ENCODE results near the gene DIRAS3.
"Not testable (repeated sequence)": the region's sequence is repeated elsewhere in the genome, so short reads cannot be mapped to it uniquely, and the experiment has no call there.

The DIRAS3 gene, protein sequence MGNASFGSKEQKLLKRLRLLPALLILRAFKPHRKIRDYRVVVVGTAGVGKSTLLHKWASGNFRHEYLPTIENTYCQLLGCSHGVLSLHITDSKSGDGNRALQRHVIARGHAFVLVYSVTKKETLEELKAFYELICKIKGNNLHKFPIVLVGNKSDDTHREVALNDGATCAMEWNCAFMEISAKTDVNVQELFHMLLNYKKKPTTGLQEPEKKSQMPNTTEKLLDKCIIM

DNA sequence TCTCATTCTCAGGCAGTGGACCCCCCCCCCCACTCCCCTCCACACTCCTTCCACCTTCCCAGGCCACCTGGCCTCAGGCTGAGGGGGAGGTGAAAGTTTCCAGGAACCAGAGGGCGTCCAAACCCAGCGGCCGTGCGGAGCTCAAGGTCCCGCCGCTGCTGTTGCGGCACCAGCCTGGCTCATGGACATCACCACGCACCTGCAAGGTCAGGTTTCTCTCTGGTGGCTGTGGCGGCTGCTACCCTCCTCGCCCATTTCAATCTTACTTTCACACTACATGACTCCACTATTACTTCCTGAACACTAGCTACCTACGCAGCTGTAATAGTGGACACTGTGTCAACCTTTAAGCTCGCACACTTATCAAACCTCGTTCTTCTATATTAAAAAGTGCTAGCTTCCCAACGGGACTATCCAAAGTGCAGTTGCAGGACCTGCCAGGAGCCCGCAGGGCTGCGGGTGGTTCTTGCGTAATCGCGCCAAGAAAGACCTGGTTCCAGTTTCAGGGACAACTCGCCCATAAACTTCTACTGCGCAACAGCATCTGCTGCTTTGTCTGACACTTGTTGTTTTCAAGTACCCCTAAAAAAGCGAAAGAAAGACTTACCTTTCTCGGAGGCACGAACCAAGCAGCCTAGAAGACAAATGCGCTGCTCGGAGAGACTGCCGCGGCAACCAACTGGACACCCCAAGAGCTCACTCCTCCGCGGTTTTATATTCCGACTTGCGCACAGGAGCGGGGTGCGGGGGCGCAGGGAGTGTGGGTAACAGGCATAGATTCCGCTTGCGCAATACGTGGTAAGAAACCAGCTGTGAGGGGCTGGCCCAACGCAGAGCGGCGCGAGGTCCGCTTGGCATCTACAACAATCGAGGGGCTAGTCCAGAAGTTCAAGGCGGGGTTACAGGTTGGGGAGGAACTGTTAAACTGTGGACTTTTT, at the start of gene DIRAS3:
Gene DIRAS3 (minus strand): TSS at position 687 of the 938 bp plus-strand sequence. CDS start 3,330 bp downstream, outside the sequence.
- no peak for DNase-seq

DNA sequence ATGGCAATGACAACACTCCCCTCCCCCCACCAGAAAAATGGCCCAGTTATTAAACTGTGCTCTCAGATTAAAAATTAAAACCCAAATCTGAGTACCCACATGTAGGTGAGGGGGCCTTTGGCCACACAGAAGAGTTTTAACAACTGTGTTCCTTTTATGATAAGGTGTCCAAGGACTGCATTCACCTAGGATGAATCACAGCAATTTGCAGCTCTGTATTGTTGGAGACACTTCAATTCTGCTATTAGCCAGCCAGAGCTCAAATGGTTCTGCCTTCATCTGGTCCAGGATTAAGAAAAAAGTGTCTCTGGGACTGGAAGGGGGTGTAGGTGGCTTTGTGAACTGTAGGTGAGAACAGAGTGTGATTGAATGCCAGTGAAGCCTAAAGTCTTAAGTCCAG, 43.3 kb upstream of the DIRAS3 start:
- no peak for DNase-seq

DNA sequence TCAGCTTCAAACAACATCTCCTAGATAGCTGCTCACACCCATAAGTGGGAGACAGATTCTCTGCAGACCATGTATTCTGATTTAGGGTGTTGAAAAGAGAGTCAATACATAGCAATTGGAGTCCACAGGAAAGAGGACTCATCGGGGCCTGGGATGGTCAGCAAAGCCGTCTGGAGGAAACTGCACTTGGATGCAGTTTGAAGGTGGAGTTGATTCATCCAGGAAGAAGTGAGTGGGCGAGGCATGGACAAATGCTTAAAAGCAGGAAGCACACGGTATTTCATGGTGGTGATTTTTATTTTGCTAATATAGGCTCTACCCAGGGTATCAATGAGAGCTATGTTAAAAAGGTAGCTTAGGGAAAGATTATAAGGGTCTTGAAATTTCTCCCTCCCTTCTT, 36.8 kb upstream of the DIRAS3 start:
- DNase-seq, result no peak

DNA sequence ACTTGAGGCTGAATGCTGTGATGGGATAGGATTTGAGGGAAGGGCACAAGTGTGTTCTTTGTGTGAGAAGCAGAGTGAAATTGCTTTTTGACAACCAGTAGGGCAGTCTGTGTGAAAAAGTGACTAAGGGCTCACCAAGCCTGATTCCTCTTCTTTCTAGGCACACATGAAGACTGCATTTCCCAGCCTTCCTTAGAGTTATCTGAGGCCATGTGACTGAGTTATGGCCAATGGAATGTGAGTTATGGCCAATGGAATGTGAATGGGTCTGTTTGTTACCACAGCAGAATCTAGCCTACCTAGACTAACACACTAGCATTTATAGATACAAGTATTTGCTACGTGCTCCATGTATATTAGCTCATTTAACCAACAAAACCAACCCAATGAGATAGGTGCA, 35.3 kb upstream of the DIRAS3 start:
- DNase-seq, result no peak

DNA sequence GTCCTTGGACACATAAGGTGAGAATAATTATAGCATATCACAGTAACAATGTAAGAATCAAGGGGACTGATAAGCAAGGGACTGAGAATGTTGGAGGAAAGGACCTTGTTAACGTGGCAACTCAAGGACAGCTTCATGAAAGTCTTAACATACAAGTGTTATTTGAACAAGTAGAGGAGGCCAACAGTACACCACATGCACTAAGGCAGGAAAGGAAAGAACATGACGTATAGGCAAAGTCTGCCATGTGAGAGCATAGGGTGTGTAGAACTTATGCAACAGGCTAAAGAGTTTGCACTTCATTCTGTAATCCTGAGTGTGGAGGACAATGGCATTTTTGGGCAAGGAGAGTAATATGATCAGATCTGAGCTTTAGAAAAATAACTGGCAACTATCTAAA, 33.3 kb upstream of the DIRAS3 start:
- no peak for DNase-seq

DNA sequence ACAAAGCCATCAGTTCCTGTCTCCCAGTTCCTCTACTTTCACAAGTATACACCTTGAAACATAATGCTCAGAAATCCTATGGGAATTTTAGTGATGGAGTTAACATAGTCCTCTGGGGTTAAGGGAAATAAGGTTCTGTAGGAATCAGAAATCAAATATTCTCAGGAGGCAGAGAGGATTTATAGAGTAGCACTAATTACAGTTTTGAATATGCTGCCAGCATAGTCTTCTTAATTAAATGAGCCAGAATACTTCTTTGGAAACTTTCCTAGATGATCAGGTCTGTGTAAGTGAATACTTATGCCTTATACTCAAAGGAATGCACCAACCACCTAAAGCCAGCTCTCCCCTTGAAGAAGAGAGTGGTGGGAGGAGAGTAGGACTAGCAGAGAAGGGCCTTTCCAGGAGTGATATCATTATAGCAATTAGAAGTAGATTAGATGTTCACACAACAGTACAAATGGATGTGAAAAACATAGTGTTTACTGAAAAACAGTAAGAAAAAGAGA, 31.4 kb upstream of the DIRAS3 start:
- no peak for DNase-seq

DNA sequence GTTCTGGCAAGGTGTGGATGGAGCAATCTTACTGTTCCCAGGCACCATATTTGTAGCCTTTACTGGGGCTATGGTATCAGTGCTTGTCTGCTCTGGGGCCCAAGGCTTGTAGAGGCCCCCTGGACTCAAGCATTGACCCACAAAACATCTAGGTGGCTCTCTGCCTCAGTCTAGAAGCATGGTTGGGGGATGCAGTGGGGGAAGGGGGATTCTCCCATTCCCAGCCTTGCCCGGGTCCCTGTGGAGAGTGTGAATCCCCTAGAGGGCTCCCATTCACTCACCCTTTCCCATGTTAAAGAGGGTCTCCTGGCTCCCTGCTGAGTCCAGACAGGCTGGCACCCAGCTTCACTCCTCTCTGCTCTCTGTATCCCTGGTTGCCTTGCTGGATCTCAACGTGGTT, 28.2 kb upstream of the DIRAS3 start:
- DNase-seq, result no peak

DNA sequence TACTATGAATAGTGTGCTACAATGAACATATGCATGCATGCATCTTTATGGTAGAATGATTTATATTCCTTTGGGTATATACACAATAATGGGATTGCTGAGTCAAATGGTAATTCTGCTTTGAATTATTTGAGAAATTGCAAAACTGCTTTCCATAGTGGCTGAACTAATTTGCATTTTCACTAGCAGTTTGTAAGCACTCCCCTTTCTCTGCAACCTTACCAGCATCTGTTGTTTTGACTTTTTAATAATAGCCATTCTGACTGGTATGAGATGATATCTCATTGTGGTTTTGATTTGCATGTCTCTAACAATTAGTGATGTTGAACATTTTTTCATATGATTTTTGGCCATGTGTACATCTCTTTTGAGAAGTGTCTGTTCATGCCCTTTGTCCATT, 24.0 kb upstream of the DIRAS3 start:
- no peak for DNase-seq

DNA sequence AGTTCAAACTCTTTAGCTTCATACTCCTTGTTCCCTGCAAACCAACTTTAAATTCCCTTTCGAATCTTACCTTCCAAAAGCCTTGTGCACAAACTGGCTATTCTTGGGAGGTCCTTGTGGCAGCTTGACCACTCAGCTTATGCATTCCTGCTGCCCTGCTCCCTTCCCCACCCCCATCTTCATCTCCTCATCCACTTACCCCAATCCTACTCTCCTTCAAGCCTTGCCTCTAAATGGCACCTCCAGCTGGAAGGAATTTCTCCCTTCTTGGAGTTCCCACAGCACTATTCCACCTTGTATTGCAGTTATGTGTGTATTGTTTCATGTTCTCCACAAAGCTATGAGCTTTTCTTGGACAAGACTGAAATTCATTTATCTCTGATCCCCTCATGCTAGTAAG, 15.3 kb upstream of the DIRAS3 start:
- no peak for DNase-seq

DNA sequence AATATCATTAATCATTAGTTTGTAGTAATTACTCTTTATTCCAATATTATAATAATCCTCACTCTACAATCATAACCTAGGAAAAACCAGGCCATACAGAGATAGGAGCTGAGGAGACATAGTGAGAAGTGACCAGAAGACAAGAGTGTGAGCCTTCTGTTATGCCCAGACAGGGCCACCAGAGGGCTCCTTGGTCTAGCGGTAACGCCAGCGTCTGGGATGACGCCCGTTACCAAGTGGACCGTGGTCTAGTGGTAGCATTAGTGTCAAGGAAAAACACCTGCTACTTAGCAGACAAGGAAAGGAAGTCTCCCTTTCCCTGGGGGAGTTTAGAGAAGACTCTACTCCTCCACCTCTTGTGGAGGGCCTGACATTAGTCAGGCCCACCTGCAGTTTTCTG, 7.6 kb upstream of the DIRAS3 start:
- not testable (repeated sequence) for DNase-seq

DNA sequence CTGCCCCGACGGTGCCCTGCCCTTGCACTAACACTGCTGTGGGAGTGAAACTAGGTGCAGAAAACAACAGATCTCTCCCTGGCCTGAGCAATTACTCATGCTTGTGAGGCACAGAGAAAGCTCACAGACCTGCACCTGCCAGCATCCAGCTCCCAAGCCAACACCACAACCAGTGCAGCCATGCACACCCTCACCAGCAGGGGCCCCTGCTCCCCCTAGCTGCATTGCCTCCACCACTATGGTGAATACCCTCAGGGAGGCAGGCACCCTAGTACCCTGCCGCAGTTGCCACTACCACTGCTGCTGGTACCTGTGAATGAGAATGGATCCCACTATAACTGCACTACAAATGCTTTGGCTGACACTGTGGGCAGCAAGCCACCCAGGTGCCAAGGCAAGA, 7.1 kb upstream of the DIRAS3 start:
- no peak for DNase-seq

DNA sequence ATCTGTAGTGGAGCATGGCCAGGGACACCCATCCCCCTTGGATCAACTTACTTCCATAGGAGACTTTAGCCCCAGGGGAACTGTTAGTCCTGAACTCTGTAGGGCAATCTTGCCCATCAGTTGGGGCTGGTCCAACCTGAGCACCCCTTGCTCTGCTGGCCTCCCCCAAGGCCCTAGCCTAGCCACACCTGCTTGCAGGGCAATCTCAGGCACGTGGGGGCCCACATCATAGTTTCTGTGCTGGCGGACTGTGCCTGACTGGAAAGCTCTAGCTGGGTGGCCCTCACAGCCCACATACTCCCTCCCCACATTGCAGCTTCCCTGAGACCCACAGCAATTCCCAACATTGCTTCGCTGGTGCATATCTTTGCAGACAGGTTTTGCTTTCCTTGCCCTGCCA, 6.6 kb upstream of the DIRAS3 start:
- DNase-seq, result no peak

DNA sequence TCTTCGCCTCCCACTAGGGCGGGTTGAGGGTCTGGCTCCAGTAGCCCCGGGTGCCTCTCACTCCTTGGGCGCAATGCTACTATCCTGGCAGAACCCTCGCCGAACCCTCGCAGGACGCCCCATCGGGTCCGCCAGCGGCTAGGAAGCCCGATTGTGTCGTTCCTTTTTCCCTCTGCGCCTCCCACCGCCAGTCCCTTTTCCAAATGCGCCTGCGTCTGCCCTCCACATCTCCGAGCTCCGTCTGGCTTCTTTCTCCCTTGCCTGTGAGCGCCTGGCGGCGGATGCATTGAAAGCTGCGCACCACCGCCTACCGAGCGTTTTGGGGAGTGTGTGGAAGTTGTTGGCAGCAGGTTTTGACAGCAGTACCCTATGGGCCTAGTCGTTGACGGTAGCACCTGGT, 1.0 kb upstream of the DIRAS3 start:
- DNase-seq, result no peak

DNA sequence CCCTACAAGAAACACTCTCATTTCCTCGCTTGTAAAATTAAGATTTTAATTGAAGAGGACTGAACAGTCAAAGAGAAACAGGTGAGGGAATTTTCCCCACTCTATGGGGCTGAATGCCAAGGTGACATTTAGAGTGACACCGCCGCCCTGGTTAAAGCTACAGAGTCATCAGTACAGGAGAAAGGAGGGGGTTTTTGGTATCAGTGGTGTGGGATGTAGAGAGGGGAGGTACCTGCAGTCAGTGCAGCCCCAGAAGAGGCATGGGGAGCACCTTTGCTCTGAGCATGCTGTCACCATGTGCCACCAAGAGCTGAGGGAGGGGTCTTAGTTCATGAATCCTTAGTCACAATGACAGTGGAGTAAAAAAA, 2.8 kb downstream of the DIRAS3 start:
- DNase-seq, result no peak

DNA sequence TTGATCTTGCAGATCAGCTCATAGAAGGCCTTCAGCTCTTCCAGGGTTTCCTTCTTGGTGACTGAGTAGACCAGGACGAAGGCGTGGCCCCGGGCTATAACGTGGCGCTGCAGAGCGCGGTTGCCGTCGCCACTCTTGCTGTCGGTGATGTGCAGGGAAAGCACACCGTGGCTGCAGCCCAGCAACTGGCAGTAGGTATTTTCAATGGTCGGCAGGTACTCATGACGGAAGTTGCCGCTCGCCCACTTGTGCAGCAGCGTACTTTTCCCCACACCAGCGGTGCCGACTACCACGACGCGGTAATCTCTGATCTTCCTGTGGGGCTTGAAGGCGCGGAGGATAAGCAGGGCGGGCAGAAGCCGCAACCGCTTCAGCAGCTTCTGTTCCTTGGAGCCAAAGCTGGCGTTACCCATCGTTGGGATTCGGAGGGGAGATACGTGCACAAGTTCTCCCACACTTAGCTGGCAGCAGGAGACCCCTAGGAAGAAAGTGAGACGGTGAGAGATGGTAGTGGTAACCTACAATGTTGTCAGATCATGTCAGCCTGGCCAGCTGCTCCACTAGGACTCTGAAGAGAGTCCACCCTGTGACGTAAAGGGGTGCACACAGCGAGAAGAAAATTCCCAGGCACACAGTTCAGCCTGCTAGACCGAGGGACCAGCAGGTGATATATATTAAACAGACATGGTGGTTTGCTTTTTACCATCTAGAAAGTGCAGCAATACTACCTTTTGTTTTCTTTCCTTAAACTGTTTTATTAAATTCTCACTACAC, 3.4 kb downstream of the DIRAS3 start:
- DNase-seq, result no peak

DNA sequence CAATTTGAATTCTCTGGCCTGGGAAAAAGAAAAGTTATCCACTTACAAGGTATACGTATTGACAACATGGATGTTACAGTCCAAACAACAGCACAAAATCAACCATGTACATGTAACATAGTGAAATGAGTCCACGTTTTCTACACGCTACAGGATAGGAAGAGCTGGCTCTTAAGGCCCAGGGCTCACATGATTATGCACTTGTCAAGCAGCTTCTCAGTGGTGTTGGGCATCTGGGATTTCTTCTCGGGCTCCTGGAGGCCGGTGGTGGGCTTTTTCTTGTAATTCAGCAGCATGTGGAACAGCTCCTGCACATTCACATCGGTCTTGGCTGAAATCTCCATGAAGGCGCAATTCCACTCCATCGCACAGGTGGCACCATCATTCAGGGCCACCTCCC, 4.0 kb downstream of the DIRAS3 start:
- no peak for DNase-seq

DNA sequence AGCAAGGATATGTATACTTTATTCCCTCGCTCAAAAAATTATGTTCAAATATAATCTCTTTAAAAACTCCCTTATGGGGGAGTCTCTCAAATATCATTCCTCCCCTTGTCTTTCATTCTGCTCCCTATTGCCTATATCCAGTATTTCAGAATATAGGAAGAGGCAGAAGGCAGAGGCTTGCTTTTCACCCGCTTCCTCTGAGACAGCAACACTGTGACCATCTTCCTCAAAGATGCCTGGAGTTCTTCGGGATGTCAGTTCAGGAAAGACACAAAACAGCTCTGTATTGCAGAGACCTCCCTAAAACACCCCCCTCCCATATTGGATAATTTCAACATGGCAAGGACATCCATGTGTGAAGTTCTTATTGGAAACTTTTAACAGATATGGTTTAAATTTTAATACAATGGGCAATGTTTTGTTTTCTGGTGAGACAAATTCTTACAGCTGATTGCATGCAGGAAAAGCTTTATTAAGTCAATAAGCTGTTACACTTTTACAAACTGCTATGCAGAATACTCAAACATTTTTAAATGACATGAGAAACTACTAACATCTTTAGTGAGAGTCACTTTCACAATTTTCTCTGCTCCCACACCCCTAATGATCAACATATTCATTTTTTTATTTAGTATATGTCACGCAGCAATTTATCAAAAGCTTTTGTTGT, 4.8 kb downstream of the DIRAS3 start:
- no peak for DNase-seq

DNA sequence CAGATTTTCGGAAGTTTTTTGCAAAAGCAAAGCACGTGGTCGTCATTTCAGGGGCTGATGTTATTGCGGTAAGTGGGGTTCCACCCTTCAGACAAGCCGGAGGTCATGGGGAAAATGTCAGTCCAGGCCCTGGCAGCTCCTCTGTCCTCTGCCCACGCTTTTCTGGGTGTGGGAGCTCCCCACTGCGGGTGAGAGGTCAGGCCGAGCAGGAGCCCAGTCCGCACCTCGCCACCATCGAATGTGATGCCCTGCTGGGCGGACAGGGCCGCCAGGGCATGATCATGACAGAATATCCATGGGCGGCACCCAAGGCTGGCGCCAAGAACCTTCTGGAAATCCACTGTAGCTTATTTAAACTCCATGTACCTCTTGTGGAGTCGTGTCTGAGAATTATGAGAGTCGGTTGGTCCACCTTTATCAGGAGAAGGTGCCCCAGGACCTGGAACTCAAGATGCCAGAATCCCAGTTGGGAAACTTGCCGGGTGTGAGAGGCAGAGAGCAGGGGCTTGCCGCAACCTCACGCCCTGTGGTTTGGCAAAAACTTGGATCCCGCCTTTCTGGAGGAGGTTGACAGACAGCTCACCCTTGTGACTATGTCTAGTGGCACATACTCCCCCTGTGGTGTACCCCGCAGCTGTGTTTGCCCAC, 6.9 kb downstream of the DIRAS3 start:
- no peak for DNase-seq

DNA sequence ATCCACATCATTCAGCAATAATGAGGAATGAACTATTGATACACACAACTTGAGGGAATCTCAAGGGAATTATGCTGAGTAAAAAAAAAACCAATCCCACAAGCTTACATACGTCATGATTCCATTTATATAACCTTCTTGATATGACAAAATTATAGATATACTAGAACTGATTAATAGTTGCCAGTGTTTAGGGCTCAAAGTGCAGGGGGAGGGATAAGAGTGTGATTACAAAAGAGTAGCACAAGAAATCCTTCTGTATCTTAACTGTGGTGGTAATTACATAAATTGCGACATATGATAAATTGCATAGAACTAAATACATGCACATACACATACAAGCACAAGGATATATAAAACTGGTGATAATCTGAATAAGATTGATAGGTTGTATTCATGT, 13.5 kb downstream of the DIRAS3 start:
- no peak for DNase-seq

DNA sequence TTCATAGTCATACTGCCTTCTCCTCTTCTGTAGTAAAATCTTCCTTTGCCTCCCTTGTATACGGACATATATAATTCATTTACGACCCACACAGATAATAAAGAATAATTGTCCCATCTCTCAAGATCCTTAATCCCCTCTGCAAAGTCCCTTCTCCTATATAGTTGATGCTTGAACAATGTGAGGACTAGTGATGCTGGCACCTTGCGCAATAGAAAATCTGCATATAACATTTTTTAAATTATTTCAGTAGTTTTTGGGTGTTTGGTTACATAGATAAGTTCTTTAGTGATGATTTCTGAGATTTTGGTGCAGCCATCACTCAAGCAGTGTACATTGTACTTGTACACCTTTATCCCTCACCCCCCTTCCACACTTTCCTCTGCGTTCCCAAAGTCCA, 21.0 kb downstream of the DIRAS3 start:
- DNase-seq, result no peak

DNA sequence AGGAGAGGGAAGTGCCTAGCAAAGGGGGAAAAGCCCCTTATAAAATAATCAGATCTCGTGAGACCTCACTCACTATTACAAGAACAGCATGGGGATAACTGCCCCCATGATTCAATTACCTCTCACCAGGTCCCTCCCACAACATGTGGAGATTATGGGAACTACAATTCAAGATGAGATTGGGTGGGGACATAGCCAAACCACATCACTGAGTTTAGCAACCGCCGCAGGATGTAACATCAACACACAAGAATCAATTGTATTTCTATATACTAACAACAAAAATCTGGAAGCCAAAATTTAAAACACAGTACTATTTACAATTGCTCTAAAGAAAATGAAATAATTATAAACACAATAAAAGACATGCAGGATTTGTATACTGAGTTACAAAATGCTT, 21.9 kb downstream of the DIRAS3 start:
- DNase-seq, result no peak

DNA sequence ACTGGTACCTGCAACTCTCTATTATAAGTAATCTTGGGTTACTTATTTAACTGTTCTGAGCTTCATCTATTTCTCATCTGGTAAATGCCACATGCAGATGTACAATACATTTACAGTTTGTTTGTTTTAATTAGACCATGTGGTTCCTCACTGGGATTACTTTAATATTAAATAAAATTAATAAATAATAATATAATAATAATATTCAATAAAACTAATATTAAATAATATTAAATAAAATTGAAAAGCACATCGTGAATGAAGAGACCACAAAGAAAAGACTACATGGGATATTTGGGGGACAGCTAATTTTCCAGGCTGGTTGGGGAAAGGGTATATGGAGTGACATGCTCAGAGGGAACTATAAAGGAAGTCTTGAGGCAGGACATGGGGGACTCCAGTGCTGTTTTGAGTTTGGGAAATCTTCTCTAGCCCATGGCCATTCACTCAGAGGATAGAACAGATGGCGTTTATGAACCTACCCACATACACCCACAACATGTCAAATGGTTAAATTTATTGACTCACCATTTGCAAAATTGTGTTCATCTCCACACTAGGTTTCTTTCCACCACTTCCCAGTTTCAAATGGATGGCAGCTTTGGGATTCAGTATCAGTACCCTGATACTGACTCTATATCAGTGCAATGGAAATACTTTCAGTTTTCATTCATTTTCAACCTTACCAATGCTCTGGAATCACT, 25.6 kb downstream of the DIRAS3 start:
- DNase-seq, result no peak
